ENCODE data around the gene RAVER1. TPM values are rescaled to one million over a fixed set of nuclear protein-coding genes. Genes with fewer than 3 reads are reported as not detected.

Gene RAVER1
- total RNA-seq, 6 donors from 2014 or later = 17.8 to 49.9 (median 37.2) TPM

- DNase-seq (peak; percentile 81 to 92), ATAC-seq (ENCODE audit: low FRiP score in 2 of 2) (peak; percentile 5 to 53)
- Histone ChIP-seq H3K27me3 (peaks cover 0 to 47% (median 22%) of the 10 kb centered on the region in 4 donors), H3K27ac (peak overlapping the region; percentile 37 to 82 (median 66)), H3K4me1 (peaks cover 92 to 100% (median 98%) of the 10 kb centered on the region in 4 donors), H3K4me3 (peak overlapping the region; percentile 14 to 64 (median 46)), H3K9me3 (no peaks in the 10 kb centered on the region), H3K36me3 (peaks cover 0 to 3% (median under 1%) of the 10 kb centered on the region in 4 donors)
- no peak for TF ChIP-seq CTCF (IDR thresholded peaks at IDR 0.05)
- TF ChIP-seq POLR2AphosphoS5 (IDR thresholded peaks at IDR 0.05) = peak in 1 of 2 donors; percentile 59
- peak in 3 of 4 donors; percentile 45 to 72 (median 52) for TF ChIP-seq POLR2A (IDR thresholded peaks at IDR 0.05)
- no peak for TF ChIP-seq EP300 (IDR thresholded peaks at IDR 0.05)
- WGBS, 2 donors = 2% methylated on average over 19 to 33 of the region's 57 CpGs
Measured at GRCh38 chr19:10290876-10291553, 42.3 kb downstream of the RAVER1 start.

DNA sequence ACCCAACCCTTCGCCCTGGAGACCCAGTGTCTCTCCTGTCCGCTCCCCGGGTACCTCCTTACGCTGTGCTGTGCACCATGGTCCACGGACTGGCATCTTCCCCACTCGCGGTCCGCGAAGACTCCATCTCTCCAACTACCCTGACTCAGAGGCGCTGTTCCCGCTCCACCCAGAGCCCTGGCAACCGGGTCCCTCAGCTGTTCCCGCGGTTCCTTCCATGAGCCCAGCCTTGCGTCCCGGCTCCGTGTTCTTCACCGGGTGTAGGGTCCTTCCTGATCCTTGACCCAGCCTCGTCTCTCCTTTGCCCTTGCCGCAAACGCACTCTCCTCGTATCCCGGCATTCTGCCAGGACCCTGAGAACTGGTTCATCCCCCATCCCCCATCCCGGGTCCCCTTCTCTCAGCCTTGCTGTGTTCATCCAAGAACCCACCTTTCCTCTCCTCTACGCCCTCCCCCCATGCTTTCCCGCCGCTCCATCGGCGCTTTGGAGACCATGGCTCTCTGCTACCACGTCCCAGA lies 42.9 kb downstream of the RAVER1 start:
- peak in 1 of 2 donors; percentile 65 for DNase-seq

GRCh38 chr19:10289836-10290356 lies 43.4 kb downstream of the RAVER1 start, which contains the start of gene ICAM5:
Gene ICAM5, plus strand, starts transcription at chr19:10289952. Its CDS starts 92 bp downstream, at chr19:10290044.
- Histone ChIP-seq H3K9me3 (no peaks in the 10 kb centered on the region), H3K4me3 (peak within 1 kb of the TSS; percentile 13 to 64 (median 46)), H3K27ac (peak within 1 kb of the TSS; percentile 28 to 82 (median 66)), H3K4me1 (peaks cover 94 to 100% (median 98%) of the 10 kb centered on the region in 4 donors), H3K36me3 (peaks cover 6 to 14% (median 12%) of the 10 kb centered on the region in 4 donors), H3K27me3 (peaks cover 0 to 37% (median 19%) of the 10 kb centered on the region in 4 donors)
- ATAC-seq (ENCODE audit: low FRiP score in 2 of 2) (no peak), DNase-seq (peak in 1 of 2 donors; percentile 93)
- 1 to 4% methylated on average over 18 to 32 of the region's 45 CpGs for WGBS, 2 donors
- TF ChIP-seq POLR2A (IDR thresholded peaks at IDR 0.05) = no peak

More for the DNA sequence above, 42.9 kb downstream of the RAVER1 start:
- H3K27ac ChIP-seq = peak overlapping the region in 3 of 4 donors; percentile 64 to 82 (median 69)
- 2% methylated on average over 30 of the region's 30 CpGs for WGBS, 2 donors
- TF ChIP-seq POLR2AphosphoS5 (IDR thresholded peaks at IDR 0.05) = no peak
- no peak for TF ChIP-seq CTCF (IDR thresholded peaks at IDR 0.05)
- no peak for TF ChIP-seq POLR2A (IDR thresholded peaks at IDR 0.05)
- no peak for TF ChIP-seq EP300 (IDR thresholded peaks at IDR 0.05)
- H3K27me3 ChIP-seq = peaks cover 0 to 42% (median 21%) of the 10 kb centered on the region in 4 donors
- peak overlapping the region in 3 of 4 donors; percentile 39 to 64 (median 54) for H3K4me3 ChIP-seq
- H3K9me3 ChIP-seq = no peaks in the 10 kb centered on the region
- peaks cover under 1 to 9% (median 7%) of the 10 kb centered on the region in 4 donors for H3K36me3 ChIP-seq
- peak in 1 of 2 donors; percentile 5 for ATAC-seq (ENCODE audit: low FRiP score in 2 of 2)
- peaks cover 94 to 100% (median 98%) of the 10 kb centered on the region in 4 donors for H3K4me1 ChIP-seq

DNA sequence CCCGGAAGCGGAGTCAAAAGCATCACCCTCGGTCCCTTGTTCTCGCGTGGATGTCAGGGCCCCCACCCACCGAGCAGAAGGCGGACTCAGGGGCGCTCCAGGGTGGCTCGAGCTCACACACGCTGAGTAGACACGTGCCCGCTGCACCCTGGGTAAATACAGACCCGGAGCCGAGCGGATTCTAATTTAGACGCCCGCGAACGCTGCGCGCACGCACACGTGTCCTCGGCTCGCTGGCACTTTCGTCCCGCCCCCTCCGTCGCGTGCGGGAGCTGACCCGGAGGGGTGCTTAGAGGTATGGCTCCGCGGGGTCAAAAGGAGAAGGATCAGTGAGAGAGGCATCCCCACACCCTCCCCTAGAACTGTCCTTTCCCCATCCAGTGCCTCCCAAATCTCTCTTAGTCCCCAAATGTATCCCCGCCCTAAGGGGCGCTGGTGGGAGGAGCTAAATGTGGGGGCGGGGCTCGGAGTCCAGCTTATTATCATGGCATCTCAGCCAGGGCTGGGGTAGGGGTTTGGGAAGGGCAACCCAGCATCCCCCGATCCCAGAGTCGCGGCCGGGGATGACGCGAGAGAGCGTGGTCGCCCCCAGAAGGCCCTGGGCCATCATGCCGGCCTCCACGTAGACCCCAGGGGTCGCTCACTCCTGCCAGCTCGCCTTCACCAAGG lies 44.0 kb downstream of the RAVER1 start:
- peak overlapping the region; percentile 13 to 64 (median 46) for H3K4me3 ChIP-seq
- H3K9me3 ChIP-seq = no peaks in the 10 kb centered on the region
- DNase-seq (peak; percentile 57 to 92), ATAC-seq (ENCODE audit: low FRiP score in 2 of 2) (peak; percentile 1 to 32)
- peaks cover 12 to 20% (median 18%) of the 10 kb centered on the region in 4 donors for H3K36me3 ChIP-seq
- peaks cover 0 to 31% (median 16%) of the 10 kb centered on the region in 4 donors for H3K27me3 ChIP-seq
- WGBS, 2 donors = 0 to 2% methylated on average over 19 to 44 of the region's 50 CpGs
- peak overlapping the region; percentile 15 to 82 (median 42) for H3K27ac ChIP-seq
- H3K4me1 ChIP-seq = peaks cover 95 to 100% (median 98%) of the 10 kb centered on the region in 4 donors
- TF ChIP-seq POLR2AphosphoS5 (IDR thresholded peaks at IDR 0.05) (no peak), CTCF (IDR thresholded peaks at IDR 0.05) (no peak), POLR2A (IDR thresholded peaks at IDR 0.05) (no peak), EP300 (IDR thresholded peaks at IDR 0.05) (no peak)
